Thymus (tissue), 11 donors: ENCODE results near the gene FNIP2. TPM values are rescaled to one million over a fixed set of nuclear protein-coding genes. Genes with fewer than 3 reads are reported as not detected.

Experiments used
- DNase-seq, 9 donors: peaks; one replicate each; pipeline ENCODE4 v3.0.0-alpha.2; 2013; ENCODE audit warnings: low spot score in 9 of 9, low read depth in 6 of 9, missing footprints in 1 of 9
- H3K27ac ChIP-seq, 2 donors: one replicate each; pipeline ENCODE4 v1.5.1; 2013; ENCODE audit warnings: control low read depth in 1 of 2, low read depth in 1 of 2, low read length in 1 of 2, mild to moderate bottlenecking in 1 of 2, moderate library complexity in 1 of 2
- H3K27me3 ChIP-seq, 2 donors: one replicate each; pipeline ENCODE4 v1.5.1; 2013; ENCODE audit warnings: low read length in 1 of 2; ENCODE audit not compliant: control insufficient read depth in 2 of 2, insufficient read depth in 1 of 2
- H3K36me3 ChIP-seq, 2 donors: one replicate each; pipeline ENCODE4 v1.5.1; 2013; ENCODE audit warnings: low read length in 1 of 2, mild to moderate bottlenecking in 1 of 2, moderate library complexity in 1 of 2; ENCODE audit not compliant: control insufficient read depth in 2 of 2, insufficient read depth in 2 of 2
- H3K4me1 ChIP-seq, 2 donors: one replicate each; pipeline ENCODE4 v1.5.1; 2013; ENCODE audit warnings: low read length in 2 of 2; ENCODE audit not compliant: control insufficient read depth in 2 of 2, insufficient read depth in 2 of 2
- H3K4me3 ChIP-seq, 2 donors: one replicate each; pipeline ENCODE4 v1.5.1; 2013; ENCODE audit warnings: low read length in 2 of 2, control low read depth in 1 of 2, mild to moderate bottlenecking in 1 of 2
- H3K9me3 ChIP-seq, 2 donors: one replicate each; pipeline ENCODE4 v1.5.1; 2013; ENCODE audit warnings: low read length in 1 of 2, mild to moderate bottlenecking in 1 of 2; ENCODE audit not compliant: control insufficient read depth in 2 of 2, insufficient read depth in 1 of 2
- WGBS: extraction: QIAGEN DNeasy Blood & Tissue Kit; methylation state at CpG from one replicate; pipeline ENCODE4 v1.1.7; 2013; 5-methylcytosine and 5-hydroxymethylcytosine counted together
- polyA plus RNA-seq: library from polyadenylated mRNA; stranded (reverse); fragments of 200-250 nt; gene quantifications from one replicate; pipeline ENCODE4 v1.2.3, GENCODE V29; 2013
- total RNA-seq: library from RNA; stranded (reverse); fragments of 120-200 nt; gene quantifications from one replicate; pipeline ENCODE4 v1.2.4, GENCODE V29; 2013
- donor health status: healthy.

The FNIP2 gene
- total and polyA plus RNA-seq, 2 donors = 11.8 to 12.6 TPM

DNA sequence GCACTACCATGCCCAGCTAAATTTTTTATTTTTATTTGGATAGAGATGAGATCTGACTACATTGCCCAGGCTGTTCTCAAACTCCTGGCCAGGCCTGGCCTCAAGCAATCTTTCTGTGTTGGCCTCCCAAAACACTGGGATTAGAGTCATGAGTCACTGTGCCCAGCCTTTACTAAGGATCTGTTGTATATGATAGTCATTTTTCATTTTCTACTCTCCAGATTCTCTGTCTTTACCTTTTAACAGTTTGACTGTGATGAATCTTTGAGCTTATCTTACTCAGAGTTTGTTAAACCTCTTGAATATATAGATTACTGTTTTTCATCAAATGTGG lies 161.8 kb downstream of the FNIP2 start:
- H3K27me3 ChIP-seq = no peaks in the 10 kb centered on the region
- no peak overlapping the region for H3K27ac ChIP-seq
- peaks cover 0 to 13% of the 10 kb centered on the region in 2 donors for H3K9me3 ChIP-seq
- no peaks in the 10 kb centered on the region for H3K4me1 ChIP-seq
- H3K36me3 ChIP-seq = no peaks in the 10 kb centered on the region
- DNase-seq = no peak
- H3K4me3 ChIP-seq = no peak overlapping the region

DNA sequence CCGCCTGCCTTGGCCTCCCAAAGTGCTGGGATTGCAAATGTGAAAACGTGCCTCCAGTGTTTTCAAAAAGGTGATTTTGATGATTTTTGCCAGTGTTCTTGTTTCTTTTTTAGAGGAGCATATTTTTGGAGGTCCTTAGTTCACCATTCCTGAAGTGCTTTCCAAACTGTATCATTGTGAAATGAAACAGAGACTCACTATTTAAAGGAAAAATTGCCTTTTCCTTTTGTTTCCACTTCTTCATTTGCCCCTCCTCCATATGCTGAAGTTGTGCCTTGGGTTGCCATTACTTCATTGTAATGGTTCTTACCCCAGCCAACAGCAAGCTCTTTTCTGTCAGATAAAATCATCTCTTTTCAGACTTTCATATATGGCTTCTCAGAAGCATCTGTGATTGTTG lies 164.4 kb downstream of the FNIP2 start:
- 92% methylated on average over 2 of the region's 2 CpGs for WGBS
- Histone ChIP-seq H3K9me3 (peaks cover 0 to 8% of the 10 kb centered on the region in 2 donors), H3K27me3 (no peaks in the 10 kb centered on the region), H3K27ac (no peak overlapping the region), H3K4me1 (no peaks in the 10 kb centered on the region), H3K36me3 (no peaks in the 10 kb centered on the region), H3K4me3 (no peak overlapping the region)
- DNase-seq = no peak

DNA sequence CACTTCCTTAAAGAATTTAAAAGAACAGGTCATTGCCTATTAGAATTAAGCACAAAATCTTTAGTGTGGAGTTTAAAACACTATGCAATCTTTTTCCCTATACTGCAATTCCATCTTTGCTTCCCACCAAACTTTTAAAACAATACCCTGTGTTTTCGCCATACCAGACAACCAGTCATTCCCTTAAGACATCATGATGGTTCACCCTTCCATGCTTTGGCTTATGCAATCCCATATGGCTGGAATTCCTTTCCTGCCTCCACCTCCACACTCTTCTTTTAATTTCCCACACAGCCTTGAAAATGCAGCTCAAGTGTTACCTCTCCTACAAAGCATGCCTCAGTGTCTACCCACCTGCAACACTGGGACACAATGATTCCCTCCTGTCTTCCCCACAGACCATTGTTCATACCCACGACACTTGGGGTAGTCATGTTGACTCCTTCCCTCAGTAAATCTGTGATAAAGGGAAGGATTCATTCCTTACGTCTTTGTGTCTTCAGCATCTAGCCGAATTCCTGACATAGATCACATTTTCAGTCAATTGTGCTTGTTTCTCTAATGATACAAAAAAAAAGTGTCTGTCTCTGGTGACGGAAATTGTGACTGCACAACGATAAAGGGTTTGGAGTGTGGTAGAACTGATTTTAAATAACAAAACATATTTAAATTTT lies 166.3 kb downstream of the FNIP2 start:
- no peaks in the 10 kb centered on the region for H3K27me3 ChIP-seq
- no peaks in the 10 kb centered on the region for H3K9me3 ChIP-seq
- DNase-seq = no peak
- H3K36me3 ChIP-seq = no peaks in the 10 kb centered on the region
- 94% methylated on average over 6 of the region's 6 CpGs for WGBS
- no peak overlapping the region for H3K27ac ChIP-seq
- no peaks in the 10 kb centered on the region for H3K4me1 ChIP-seq
- no peak overlapping the region for H3K4me3 ChIP-seq

DNA sequence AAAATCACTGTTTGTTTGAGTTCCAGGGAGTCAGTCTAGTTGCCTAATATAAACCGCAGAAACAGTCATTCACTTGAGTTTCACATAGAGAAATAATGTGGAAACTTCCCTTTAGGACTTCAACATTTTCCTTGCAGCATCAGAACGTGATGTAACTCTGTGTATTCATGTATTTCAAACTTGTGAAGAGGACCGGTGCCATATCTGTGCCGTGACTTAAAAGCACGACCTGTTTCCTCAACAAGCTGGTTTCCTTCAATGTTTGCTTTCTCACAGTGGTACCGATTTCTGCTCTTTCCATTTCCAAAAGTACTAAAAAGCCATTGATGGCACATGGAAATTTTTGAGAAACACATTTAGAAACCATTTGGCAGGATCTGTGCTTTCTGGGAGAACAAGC lies 167.4 kb downstream of the FNIP2 start:
- no peak overlapping the region for H3K4me3 ChIP-seq
- H3K4me1 ChIP-seq = no peaks in the 10 kb centered on the region
- DNase-seq = no peak
- no peaks in the 10 kb centered on the region for H3K9me3 ChIP-seq
- H3K36me3 ChIP-seq = no peaks in the 10 kb centered on the region
- WGBS = 94% methylated on average over 6 of the region's 6 CpGs
- no peak overlapping the region for H3K27ac ChIP-seq
- no peaks in the 10 kb centered on the region for H3K27me3 ChIP-seq

DNA sequence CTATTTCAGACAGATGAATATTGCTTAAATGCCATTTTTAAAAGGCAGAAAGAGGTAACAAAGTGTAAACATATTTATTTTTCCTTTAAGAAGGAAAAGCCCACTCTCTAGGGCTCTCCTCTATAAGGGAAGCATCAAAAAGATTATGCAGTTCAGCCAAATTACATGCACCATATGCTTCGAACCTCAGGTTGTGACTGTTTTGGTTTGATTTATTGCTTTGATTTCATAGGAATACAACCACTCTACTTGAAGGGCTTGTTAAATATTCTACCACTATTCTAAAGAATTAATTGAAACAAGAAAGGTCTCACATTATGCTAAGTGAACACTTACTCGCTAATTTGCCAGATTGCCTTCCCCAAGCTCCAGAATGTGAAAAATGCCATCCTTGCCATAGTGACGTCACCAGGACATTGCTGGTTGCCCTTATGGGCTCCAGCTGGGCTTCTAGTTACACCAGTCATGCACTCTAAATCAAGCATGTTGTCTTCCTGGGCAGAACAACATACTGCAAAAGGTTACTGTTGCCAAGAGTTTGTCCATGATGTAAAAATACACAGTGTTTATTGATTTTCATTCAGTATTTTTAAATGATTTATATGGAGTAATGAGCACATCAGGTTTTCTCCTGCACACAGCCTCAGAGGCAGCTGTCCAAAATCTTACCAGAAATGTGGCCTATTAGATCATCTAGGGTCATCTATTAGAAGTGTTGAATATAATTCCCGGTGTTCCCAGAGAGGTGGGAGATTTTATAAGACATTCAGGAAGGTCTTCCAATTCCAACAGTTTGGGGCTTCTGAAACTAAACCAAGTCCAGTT lies 169.6 kb downstream of the FNIP2 start:
- no peaks in the 10 kb centered on the region for H3K27me3 ChIP-seq
- DNase-seq = no peak
- no peak overlapping the region for H3K27ac ChIP-seq
- no peaks in the 10 kb centered on the region for H3K36me3 ChIP-seq
- no peak overlapping the region for H3K4me3 ChIP-seq
- H3K4me1 ChIP-seq = no peaks in the 10 kb centered on the region
- WGBS = 97% methylated on average over 4 of the region's 4 CpGs
- no peaks in the 10 kb centered on the region for H3K9me3 ChIP-seq

DNA sequence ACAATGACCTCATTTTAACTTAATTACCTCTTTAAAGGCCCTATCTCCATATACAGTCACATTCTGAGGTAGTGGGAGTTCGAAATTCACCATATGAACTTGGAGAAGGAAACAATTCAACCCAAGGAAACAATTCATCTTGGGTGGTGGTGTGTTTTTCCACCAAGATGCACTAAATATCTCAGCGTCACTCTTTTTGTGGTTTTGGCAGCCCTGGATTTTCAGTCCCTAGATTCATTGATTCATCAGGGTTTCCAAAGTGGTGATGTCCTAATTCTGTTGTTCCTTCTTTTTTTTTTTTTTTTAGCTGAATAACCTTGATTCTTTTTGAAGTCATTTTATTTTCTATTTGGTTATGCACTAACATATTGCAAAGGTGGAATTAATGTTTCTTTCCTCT lies 171.4 kb downstream of the FNIP2 start:
- no peaks in the 10 kb centered on the region for H3K36me3 ChIP-seq
- 81% methylated on average over 2 of the region's 2 CpGs for WGBS
- H3K27ac ChIP-seq = no peak overlapping the region

DNA sequence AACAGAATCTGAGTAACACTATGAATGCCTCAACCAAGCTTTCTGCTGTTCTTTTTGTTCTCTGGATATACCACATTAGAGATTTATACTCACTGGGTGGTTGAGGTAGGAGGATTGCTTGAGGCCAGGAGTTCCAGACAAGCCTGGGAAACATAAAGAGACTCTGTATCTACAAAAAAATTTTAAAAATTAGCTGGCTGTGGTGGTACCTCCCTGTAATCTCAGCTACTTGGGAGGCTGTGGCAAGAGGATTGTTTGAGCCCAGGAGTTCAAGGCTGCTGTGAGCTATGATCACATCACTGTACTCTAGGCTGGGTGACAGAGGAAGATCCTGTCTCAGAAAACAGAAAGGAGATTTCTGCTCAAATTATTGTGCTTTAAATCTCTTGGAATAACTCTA lies 172.5 kb downstream of the FNIP2 start:
- no peaks in the 10 kb centered on the region for H3K9me3 ChIP-seq
- no peaks in the 10 kb centered on the region for H3K36me3 ChIP-seq
- no peaks in the 10 kb centered on the region for H3K4me1 ChIP-seq
- no peak for DNase-seq
- H3K27me3 ChIP-seq = no peaks in the 10 kb centered on the region
- H3K4me3 ChIP-seq = no peak overlapping the region
- H3K27ac ChIP-seq = no peak overlapping the region

More for the DNA sequence above, 171.4 kb downstream of the FNIP2 start:
- Histone ChIP-seq H3K4me1 (no peaks in the 10 kb centered on the region), H3K27me3 (no peaks in the 10 kb centered on the region), H3K4me3 (no peak overlapping the region), H3K9me3 (no peaks in the 10 kb centered on the region)
- no peak for DNase-seq

DNA sequence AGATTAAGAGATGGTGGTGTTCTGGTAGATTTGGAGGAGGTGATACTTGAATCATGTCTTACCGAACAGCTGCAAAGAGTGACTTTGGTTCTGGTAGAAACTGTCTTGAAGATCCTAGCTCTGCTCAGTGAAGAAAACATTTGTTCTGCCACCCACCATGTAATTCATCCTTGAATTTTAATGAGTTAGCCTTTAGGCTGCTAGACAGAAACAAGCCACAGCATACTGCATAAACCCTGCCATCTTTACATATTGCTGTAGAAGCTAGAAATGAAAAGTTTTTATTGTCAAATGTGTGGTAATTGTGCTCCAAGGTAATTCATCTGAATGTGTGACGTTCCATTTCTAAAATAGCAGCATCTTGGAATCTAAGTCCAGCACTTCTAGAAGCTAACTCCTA lies 173.1 kb downstream of the FNIP2 start:
- H3K4me1 ChIP-seq = no peaks in the 10 kb centered on the region
- H3K36me3 ChIP-seq = no peaks in the 10 kb centered on the region
- no peaks in the 10 kb centered on the region for H3K9me3 ChIP-seq
- no peak overlapping the region for H3K27ac ChIP-seq
- no peaks in the 10 kb centered on the region for H3K27me3 ChIP-seq
- H3K4me3 ChIP-seq = no peak overlapping the region
- 97% methylated on average over 2 of the region's 2 CpGs for WGBS
- no peak for DNase-seq

DNA sequence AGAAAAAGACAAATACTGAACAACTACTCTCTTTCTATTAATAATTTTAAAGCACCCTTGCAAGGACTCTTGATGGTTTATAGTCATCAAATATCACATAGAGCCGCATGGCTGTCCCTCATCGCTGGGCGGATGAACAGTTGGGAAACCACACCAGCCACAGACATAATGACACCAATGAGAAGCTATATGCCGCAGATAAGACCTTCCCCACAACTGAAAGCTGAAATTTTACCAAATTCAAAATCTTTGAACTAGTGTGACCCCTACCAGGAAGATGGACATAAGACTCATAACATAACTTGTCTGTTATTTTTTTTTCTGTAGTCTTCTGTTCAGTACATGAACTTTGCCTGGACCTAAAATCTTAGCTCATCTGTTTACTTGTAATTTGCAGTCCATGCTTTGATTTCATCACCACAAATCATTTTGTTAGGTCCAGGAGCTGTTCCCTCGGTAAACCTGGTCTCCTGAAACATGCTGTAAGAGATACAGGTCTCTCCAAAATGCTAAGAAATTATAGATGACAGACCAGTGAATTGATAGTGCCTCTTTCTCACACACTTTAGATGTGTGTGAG lies 176.8 kb downstream of the FNIP2 start:
- Histone ChIP-seq H3K4me1 (no peaks in the 10 kb centered on the region), H3K9me3 (no peaks in the 10 kb centered on the region), H3K27me3 (no peaks in the 10 kb centered on the region), H3K4me3 (no peak overlapping the region), H3K27ac (no peak overlapping the region), H3K36me3 (no peaks in the 10 kb centered on the region)
- DNase-seq = no peak
- WGBS = 94% methylated on average over 5 of the region's 5 CpGs
